HCT116 (cell line): ENCODE results near the gene CPEB1. TPM values are rescaled to one million over a fixed set of nuclear protein-coding genes. Genes with fewer than 3 reads are reported as not detected.

Experiments
- ATAC-seq: fragments of 200-7000 bp; cut with Tn5 transposase; 2 replicates; pipeline ENCODE4 v1.9.1; 2020; ENCODE audit warnings: mild to moderate bottlenecking, moderate library complexity
- BruUV-seq: library from RNA; stranded (reverse); fragments of 400-500 nt; replicated peaks from 2 replicates; lab custom pipeline; 2021; lab: Mats Ljungman, UMichigan
- CTCF ChIA-PET: fragments of 300-600 bp; sonication (Branson Sonifier 250); formaldehyde crosslinking; loops from one replicate; lab custom pipeline; 2021; ENCODE audit warnings: antibody characterized with exemption; lab: Charles Lee
- POLR2A ChIA-PET: fragments of 300-600, 350-600 bp; sonication (Branson Sonifier 250); formaldehyde crosslinking; loops from one replicate; lab custom pipeline; 2021; ENCODE audit warnings: antibody characterized with exemption; lab: Charles Lee
- RAD21 ChIA-PET, 2 experiments: fragments of 300-600 bp; sonication (Branson Sonifier 250); formaldehyde crosslinking; loops; one replicate each; lab custom pipeline; 2023; ENCODE audit warnings: low total read pairs in 2 of 2; ENCODE audit not compliant: uncharacterized antibody in 2 of 2, unreplicated experiment in 2 of 2, low non-redundant PET in 1 of 2; lab: Charles Lee
- DNase-seq: peaks from one replicate; pipeline ENCODE4 v3.0.0-alpha.2; 2010; ENCODE audit warnings: low read depth, low spot score
- H2AFZ ChIP-seq: fragments of 200-600 bp; shearing (Covaris generic), sonication (generic); 2 replicates; pipeline ENCODE4 v1.6.1; 2017; ENCODE audit warnings: low read depth, mixed run types, mixed read lengths, antibody characterized with exemption, low read length; ENCODE audit not compliant: poor library complexity, severe bottlenecking
- H3K27ac ChIP-seq: 2 replicates; pipeline ENCODE4 v1.5.1; 2012; ENCODE audit warnings: low read depth, low read length
- H3K27me3 ChIP-seq: fragments of 200-600 bp; sonication (generic); 2 replicates; pipeline ENCODE4 v1.6.1; 2016; ENCODE audit warnings: mixed run types, low read length, mixed read lengths; ENCODE audit not compliant: insufficient read depth
- H3K36me3 ChIP-seq, 2 experiments: fragments of 200-500 bp in 1 of 2; fragments of 200-600 bp in 1 of 2; sonication (Bioruptor generic) in 1 of 2; sonication (generic) in 1 of 2; 2 replicates each; pipeline versions ENCODE4 v1.5.1 to v1.6.1; 2014 to 2016; ENCODE audit warnings: low read length in 2 of 2, inconsistent platforms in 1 of 2, mixed read lengths in 1 of 2, mixed run types in 1 of 2; ENCODE audit not compliant: insufficient read depth in 2 of 2, control insufficient read depth in 1 of 2
- H3K4me1 ChIP-seq, 2 experiments: fragments of 200-600 bp in 1 of 2; sonication (generic) in 1 of 2; 2 replicates each; pipeline versions ENCODE4 v1.5.1 to v1.6.1; 2012 to 2017; ENCODE audit warnings: low read length in 2 of 2, inconsistent platforms in 1 of 2, mild to moderate bottlenecking in 1 of 2, mixed read lengths in 1 of 2, mixed run types in 1 of 2, moderate library complexity in 1 of 2; ENCODE audit not compliant: insufficient read depth in 2 of 2, control insufficient read depth in 1 of 2
- H3K4me2 ChIP-seq: fragments of 200-600 bp; sonication (generic); 2 replicates; pipeline ENCODE4 v1.6.1; 2017; ENCODE audit warnings: mixed run types, low read length, mixed read lengths
- H3K4me3 ChIP-seq, 2 experiments: fragments of 200-600 bp in 1 of 2; sonication (generic) in 1 of 2; replicated peaks in 1 of 2; 2 replicates each; pipeline ENCODE4 v1.5.1; 2011 to 2016; ENCODE audit warnings: low read length in 2 of 2, control low read depth in 1 of 2, low read depth in 1 of 2, mild to moderate bottlenecking in 1 of 2, mixed read lengths in 1 of 2, mixed run types in 1 of 2
- H3K79me2 ChIP-seq: fragments of 200-600 bp; sonication (generic); 2 replicates; pipeline ENCODE4 v1.6.1; 2017; ENCODE audit warnings: mild to moderate bottlenecking, mixed run types, low read length, moderate library complexity, mixed read lengths; ENCODE audit not compliant: insufficient read depth
- H3K9ac ChIP-seq: fragments of 200-600 bp; sonication (generic); 2 replicates; pipeline ENCODE4 v1.6.1; 2016; ENCODE audit warnings: low read length, mixed read lengths
- H3K9me2 ChIP-seq: fragments of 200-600 bp; sonication (generic), shearing (Covaris generic); 2 replicates; pipeline ENCODE4 v1.6.1; 2017; ENCODE audit warnings: mixed run types, mild to moderate bottlenecking, moderate library complexity; ENCODE audit not compliant: insufficient read depth
- H3K9me3 ChIP-seq, 2 experiments: fragments of 200-500 bp in 1 of 2; fragments of 200-600 bp in 1 of 2; sonication (Bioruptor generic) in 1 of 2; sonication (generic) in 1 of 2; 2 replicates each; pipeline ENCODE4 v1.6.1; 2014 to 2017; ENCODE audit warnings: low read length in 2 of 2, mixed read lengths in 2 of 2, inconsistent platforms in 1 of 2, low read depth in 1 of 2, mild to moderate bottlenecking in 1 of 2, mixed run types in 1 of 2, moderate library complexity in 1 of 2; ENCODE audit not compliant: control insufficient read depth in 1 of 2, insufficient read depth in 1 of 2
- H4K20me1 ChIP-seq: fragments of 200-600 bp; sonication (generic), shearing (Covaris generic); 2 replicates; pipeline ENCODE4 v1.6.1; 2017; ENCODE audit warnings: mixed run types, mild to moderate bottlenecking, moderate library complexity; ENCODE audit not compliant: insufficient read depth
- EZH2 ChIP-seq: fragments of 200-600 bp; sonication (generic); IDR thresholded peaks from 2 replicates; pipeline ENCODE4 v1.6.1; 2017; ENCODE audit warnings: antibody characterized with exemption, mixed run types
- EZH2phosphoT487 ChIP-seq: fragments of 200-600 bp; IDR thresholded peaks from 2 replicates; pipeline ENCODE4 v1.6.1; 2018; ENCODE audit warnings: antibody characterized with exemption, borderline replicate concordance
- FOSL1 ChIP-seq: IDR thresholded peaks from 2 replicates; pipeline ENCODE4 v1.6.1; 2012; ENCODE audit warnings: low read depth
- JUND ChIP-seq: IDR thresholded peaks from 2 replicates; pipeline ENCODE4 v1.6.1; 2012
- MAX ChIP-seq: IDR thresholded peaks from 2 replicates; pipeline ENCODE4 v1.6.1; 2012
- SRF ChIP-seq: IDR thresholded peaks from 2 replicates; pipeline ENCODE4 v1.6.1; 2012; ENCODE audit warnings: low read depth
- TCF7L2 ChIP-seq: IDR thresholded peaks from 2 replicates; pipeline ENCODE4 v1.7.0; 2011; ENCODE audit warnings: borderline replicate concordance, inconsistent platforms; ENCODE audit not compliant: insufficient read depth, insufficient read length; ENCODE audit errors: extremely low read depth
- YY1 ChIP-seq: IDR thresholded peaks from 2 replicates; pipeline ENCODE4 v1.6.1; 2011; ENCODE audit warnings: low read length, low read depth, moderate library complexity, mild to moderate bottlenecking; ENCODE audit not compliant: insufficient replicate concordance; ENCODE audit errors: extremely low read depth
- ZBTB33 ChIP-seq: IDR thresholded peaks from 2 replicates; pipeline ENCODE4 v1.6.1; 2011; ENCODE audit warnings: mild to moderate bottlenecking, low read length, moderate library complexity; ENCODE audit not compliant: insufficient replicate concordance; ENCODE audit errors: extremely low read depth
- ZNF274 ChIP-seq: fragments of 200-500 bp; sonication (Bioruptor generic); IDR thresholded peaks from 2 replicates; pipeline ENCODE4 v1.6.1; 2014; ENCODE audit warnings: mild to moderate bottlenecking, low read depth, low read length, inconsistent platforms
- intact Hi-C: fragments of 100-400 bp; cut with micrococcal nuclease; formaldehyde crosslinking; loops from 2 replicates; pipeline ENCODE4 v1.10.0; 2022
- total RNA-seq: library from RNA; stranded (reverse); gene quantifications from one replicate; pipeline ENCODE4 v1.2.1, GENCODE V29; 2021; ENCODE audit not compliant: unreplicated experiment

CPEB1 gene
- total RNA-seq, 1 experiment from 2014 or later = not detected

DNA sequence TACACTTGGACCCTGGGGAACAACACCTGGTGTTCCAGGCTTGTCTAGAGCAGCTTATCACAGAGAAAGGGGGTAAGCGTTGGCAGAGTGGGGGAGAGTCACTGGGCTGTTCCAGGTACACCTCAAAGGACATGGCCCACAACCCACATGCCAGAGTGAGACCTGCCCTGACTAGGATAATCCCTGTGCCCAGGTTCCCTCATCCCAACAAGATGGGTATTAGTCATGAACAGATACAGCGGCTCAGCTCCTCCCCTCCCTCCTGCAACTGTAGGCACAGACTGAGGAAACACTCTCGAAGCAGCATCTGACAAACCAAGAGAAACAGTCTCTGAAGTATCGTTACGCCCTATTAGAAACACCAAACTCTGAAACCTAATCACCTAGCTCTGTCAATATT lies 74.9 kb downstream of the CPEB1 start:
- H4K20me1 ChIP-seq = no peaks in the 10 kb centered on the region
- H3K4me3 ChIP-seq = no peak overlapping the region
- no peaks in the 10 kb centered on the region for H3K9me3 ChIP-seq
- ATAC-seq = no peak
- no peak for TF ChIP-seq ZNF274
- TF ChIP-seq JUND = no peak
- no peak for TF ChIP-seq EZH2phosphoT487
- TF ChIP-seq MAX = no peak
- no peak for TF ChIP-seq SRF
- no peak for TF ChIP-seq ZBTB33
- TF ChIP-seq YY1 = no peak
- no peak for TF ChIP-seq EZH2
- TF ChIP-seq FOSL1 = no peak
- TF ChIP-seq TCF7L2 = no peak
- H3K27me3 ChIP-seq = peaks cover 10% of the 10 kb centered on the region; the same call in 1 of the 2 replicates
- H3K27ac ChIP-seq = no peak overlapping the region
- H3K79me2 ChIP-seq = no peaks in the 10 kb centered on the region
- no peaks in the 10 kb centered on the region for H3K9me2 ChIP-seq
- H3K9ac ChIP-seq = no peak overlapping the region
- H3K36me3 ChIP-seq = no peaks in the 10 kb centered on the region
- H2AFZ ChIP-seq = no peak overlapping the region
- no peak for DNase-seq
- intact Hi-C loops = no loop called here
- H3K4me1 ChIP-seq = no peaks in the 10 kb centered on the region
- ChIA-PET CTCF (no interaction called here), RAD21 (no interaction called here), POLR2A (no interaction called here)
- BruUV-seq = no TSS peak
- no peak overlapping the region for H3K4me2 ChIP-seq
